GM23338 (cell line): Measurements from ENCODE around the gene MAPRE3. TPM values are rescaled to one million over a fixed set of nuclear protein-coding genes. Genes with fewer than 3 reads are reported as not detected.

Experiments used
- ATAC-seq: fragments of 200-7000 bp; cut with Tn5 transposase; 3 replicates; pipeline ENCODE4 v1.9.1; 2020
- DNase-seq: peaks from one replicate; pipeline ENCODE4 v3.0.0-alpha.2; 2015; ENCODE audit warnings: low spot score
- H2AFZ ChIP-seq: fragments of 200-600 bp; sonication (generic); 2 replicates; pipeline ENCODE4 v1.8.0; 2016; ENCODE audit warnings: antibody characterized with exemption, mild to moderate bottlenecking, moderate library complexity
- H3F3A ChIP-seq: fragments of 200-600 bp; sonication (generic); replicated peaks from 2 replicates; pipeline ENCODE4 v1.8.0; 2017; ENCODE audit warnings: antibody characterized with exemption, mixed run types, low read depth
- H3K27ac ChIP-seq: fragments of 200-600 bp; sonication (generic); 2 replicates; pipeline ENCODE4 v1.6.1; 2016; ENCODE audit warnings: low read depth
- H3K27me3 ChIP-seq: fragments of 200-600 bp; sonication (generic); 2 replicates; pipeline ENCODE4 v1.8.0; 2016; ENCODE audit warnings: mild to moderate bottlenecking, mixed run types, moderate library complexity; ENCODE audit not compliant: insufficient read depth
- H3K36me3 ChIP-seq: fragments of 200-600 bp; sonication (generic); 2 replicates; pipeline ENCODE4 v1.8.0; 2016; ENCODE audit warnings: mild to moderate bottlenecking; ENCODE audit not compliant: insufficient read depth
- H3K4me1 ChIP-seq: fragments of 200-600 bp; sonication (generic); 2 replicates; pipeline ENCODE4 v1.8.0; 2016; ENCODE audit warnings: mild to moderate bottlenecking, moderate library complexity; ENCODE audit not compliant: insufficient read depth
- H3K4me2 ChIP-seq: fragments of 200-600 bp; sonication (generic); 2 replicates; pipeline ENCODE4 v1.7.1; 2017; ENCODE audit warnings: mixed run types
- H3K4me3 ChIP-seq: fragments of 200-600 bp; sonication (generic); 2 replicates; pipeline ENCODE4 v1.6.1; 2016; ENCODE audit warnings: mixed run types
- H3K79me2 ChIP-seq: fragments of 200-600 bp; sonication (generic); replicated peaks from 2 replicates; pipeline ENCODE4 v1.8.0; 2017; ENCODE audit warnings: mild to moderate bottlenecking; ENCODE audit not compliant: insufficient read depth
- H3K9me2 ChIP-seq: fragments of 200-600 bp; sonication (generic); 2 replicates; pipeline ENCODE4 v1.8.0; 2017; ENCODE audit not compliant: insufficient read depth
- H4K20me1 ChIP-seq: fragments of 200-600 bp; sonication (generic); replicated peaks from 2 replicates; pipeline ENCODE4 v1.8.0; 2017; ENCODE audit warnings: mild to moderate bottlenecking; ENCODE audit not compliant: insufficient read depth
- H3K27ac Mint-ChIP-seq: 2 replicates; pipeline ENCODE4 v1.8.0; 2020; ENCODE audit warnings: inconsistent platforms, mild to moderate bottlenecking, moderate library complexity, mixed read lengths
- H3K27me3 Mint-ChIP-seq: 3 replicates; pipeline ENCODE4 v1.8.0; 2022; ENCODE audit warnings: low read depth, mild to moderate bottlenecking, moderate library complexity, mixed read lengths, inconsistent platforms; ENCODE audit not compliant: insufficient read depth, poor library complexity
- H3K36me3 Mint-ChIP-seq: 3 replicates; pipeline ENCODE4 v1.8.0; 2021; ENCODE audit warnings: low read depth, mild to moderate bottlenecking, inconsistent platforms, moderate library complexity, mixed read lengths
- H3K4me1 Mint-ChIP-seq: 3 replicates; pipeline ENCODE4 v1.8.0; 2020; ENCODE audit warnings: mild to moderate bottlenecking, inconsistent platforms, mixed read lengths
- H3K4me3 Mint-ChIP-seq: 3 replicates; pipeline ENCODE4 v1.8.0; 2021; ENCODE audit warnings: moderate library complexity, mild to moderate bottlenecking, inconsistent platforms, mixed read lengths
- H3K9me3 Mint-ChIP-seq: 3 replicates; pipeline ENCODE4 v1.8.0; 2020; ENCODE audit warnings: moderate library complexity, mild to moderate bottlenecking, inconsistent platforms, mixed read lengths
- CREB1 ChIP-seq: fragments of 250-450 bp; sonication (Bioruptor Pico); IDR thresholded peaks from 2 replicates; pipeline ENCODE4 v1.5.0; 2020; ENCODE audit warnings: low read depth, mild to moderate bottlenecking, moderate library complexity
- CTCF ChIP-seq, 2 experiments: fragments of 200-600 bp in 1 of 2; sonication (generic) in 1 of 2; conservative IDR thresholded peaks; 2 replicates each; pipeline versions ENCODE4 v1.5.1 to v1.6.1; 2016 to 2017; ENCODE audit warnings: antibody characterized with exemption in 2 of 2, low read depth in 2 of 2, mild to moderate bottlenecking in 2 of 2, moderate library complexity in 1 of 2
- EZH2phosphoT487 ChIP-seq: fragments of 200-600 bp; sonication (generic); IDR thresholded peaks from one replicate; pipeline ENCODE4 v1.8.1; 2018; ENCODE audit warnings: antibody characterized with exemption; ENCODE audit not compliant: unreplicated experiment
- JUNB ChIP-seq: IDR thresholded peaks from one replicate; pipeline ENCODE4 v1.6.1; 2016; ENCODE audit warnings: antibody characterized with exemption; ENCODE audit not compliant: unreplicated experiment
- NANOG ChIP-seq: IDR thresholded peaks from 2 replicates; pipeline ENCODE4 v1.6.1; 2016; ENCODE audit warnings: antibody characterized with exemption, borderline replicate concordance
- STAT1 ChIP-seq: IDR thresholded peaks from one replicate; pipeline ENCODE4 v1.6.1; 2016; ENCODE audit warnings: antibody characterized with exemption; ENCODE audit not compliant: unreplicated experiment
- ZNF114 ChIP-seq: fragments of 250-450 bp; sonication (Bioruptor Pico); IDR thresholded peaks from 2 replicates; pipeline ENCODE4 v1.5.0; 2020; ENCODE audit warnings: mild to moderate bottlenecking, moderate library complexity
- ZNF331 ChIP-seq: fragments of 250-450 bp; sonication (Bioruptor Pico); IDR thresholded peaks from 2 replicates; pipeline ENCODE4 v1.5.0; 2020; ENCODE audit warnings: low read depth, mild to moderate bottlenecking, moderate library complexity
- polyA plus RNA-seq: library from polyadenylated mRNA; unstranded; fragments of >200 nt; fragmentation: Nextera tagmentation; extraction: Ambion mirVana; gene quantifications from 2 replicates; pipeline ENCODE4 v1.2.1, GENCODE V29; 2016
- total RNA-seq: library from RNA; depleted of rRNA; stranded (reverse); fragments of >200 nt; shearing (Covaris generic); gene quantifications from 2 replicates; pipeline ENCODE4 v1.2.3, GENCODE V29; 2014
- TF ChIP-seq, protein P1 (sequence below): IDR thresholded peaks from one replicate; pipeline ENCODE4 v1.6.1; 2018; ENCODE audit warnings: antibody characterized with exemption; ENCODE audit not compliant: unreplicated experiment
- TF ChIP-seq, protein P2 (sequence below): fragments of 250-450 bp; sonication (Bioruptor Pico); IDR thresholded peaks from 2 replicates; pipeline ENCODE4 v1.5.0; 2020; ENCODE audit warnings: mild to moderate bottlenecking, moderate library complexity

The MAPRE3 gene
- total and polyA plus RNA-seq, 2 experiments from 2014 or later: 3.3 to 4.5 TPM

- no peaks in the 10 kb centered on the region for H3K27me3 ChIP-seq
- no peak overlapping the region for H3K4me2 ChIP-seq
- no peak overlapping the region for H3K27ac ChIP-seq
- H4K20me1 ChIP-seq: 0 out of 2 replicates have a peak, but pooled peaks cover 3% of the 10 kb centered on the region
- H3K4me3 ChIP-seq: no peak overlapping the region
- no peaks in the 10 kb centered on the region for H3K9me2 ChIP-seq
- TF ChIP-seq ZNF331 (CRISPR knock-in tag) (no peak), JUNB (no peak), STAT1 (no peak), CTCF (conservative IDR thresholded peaks at IDR 0.05; ENCODE audit: low read depth in 2 of 2) (no peak), CREB1 (CRISPR knock-in tag) (no peak), ZNF114 (CRISPR knock-in tag) (no peak), NANOG (no peak), EZH2phosphoT487 (no peak)
- TF ChIP-seq, protein P1, sequence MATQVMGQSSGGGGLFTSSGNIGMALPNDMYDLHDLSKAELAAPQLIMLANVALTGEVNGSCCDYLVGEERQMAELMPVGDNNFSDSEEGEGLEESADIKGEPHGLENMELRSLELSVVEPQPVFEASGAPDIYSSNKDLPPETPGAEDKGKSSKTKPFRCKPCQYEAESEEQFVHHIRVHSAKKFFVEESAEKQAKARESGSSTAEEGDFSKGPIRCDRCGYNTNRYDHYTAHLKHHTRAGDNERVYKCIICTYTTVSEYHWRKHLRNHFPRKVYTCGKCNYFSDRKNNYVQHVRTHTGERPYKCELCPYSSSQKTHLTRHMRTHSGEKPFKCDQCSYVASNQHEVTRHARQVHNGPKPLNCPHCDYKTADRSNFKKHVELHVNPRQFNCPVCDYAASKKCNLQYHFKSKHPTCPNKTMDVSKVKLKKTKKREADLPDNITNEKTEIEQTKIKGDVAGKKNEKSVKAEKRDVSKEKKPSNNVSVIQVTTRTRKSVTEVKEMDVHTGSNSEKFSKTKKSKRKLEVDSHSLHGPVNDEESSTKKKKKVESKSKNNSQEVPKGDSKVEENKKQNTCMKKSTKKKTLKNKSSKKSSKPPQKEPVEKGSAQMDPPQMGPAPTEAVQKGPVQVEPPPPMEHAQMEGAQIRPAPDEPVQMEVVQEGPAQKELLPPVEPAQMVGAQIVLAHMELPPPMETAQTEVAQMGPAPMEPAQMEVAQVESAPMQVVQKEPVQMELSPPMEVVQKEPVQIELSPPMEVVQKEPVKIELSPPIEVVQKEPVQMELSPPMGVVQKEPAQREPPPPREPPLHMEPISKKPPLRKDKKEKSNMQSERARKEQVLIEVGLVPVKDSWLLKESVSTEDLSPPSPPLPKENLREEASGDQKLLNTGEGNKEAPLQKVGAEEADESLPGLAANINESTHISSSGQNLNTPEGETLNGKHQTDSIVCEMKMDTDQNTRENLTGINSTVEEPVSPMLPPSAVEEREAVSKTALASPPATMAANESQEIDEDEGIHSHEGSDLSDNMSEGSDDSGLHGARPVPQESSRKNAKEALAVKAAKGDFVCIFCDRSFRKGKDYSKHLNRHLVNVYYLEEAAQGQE: no peak
- TF ChIP-seq, protein P2, sequence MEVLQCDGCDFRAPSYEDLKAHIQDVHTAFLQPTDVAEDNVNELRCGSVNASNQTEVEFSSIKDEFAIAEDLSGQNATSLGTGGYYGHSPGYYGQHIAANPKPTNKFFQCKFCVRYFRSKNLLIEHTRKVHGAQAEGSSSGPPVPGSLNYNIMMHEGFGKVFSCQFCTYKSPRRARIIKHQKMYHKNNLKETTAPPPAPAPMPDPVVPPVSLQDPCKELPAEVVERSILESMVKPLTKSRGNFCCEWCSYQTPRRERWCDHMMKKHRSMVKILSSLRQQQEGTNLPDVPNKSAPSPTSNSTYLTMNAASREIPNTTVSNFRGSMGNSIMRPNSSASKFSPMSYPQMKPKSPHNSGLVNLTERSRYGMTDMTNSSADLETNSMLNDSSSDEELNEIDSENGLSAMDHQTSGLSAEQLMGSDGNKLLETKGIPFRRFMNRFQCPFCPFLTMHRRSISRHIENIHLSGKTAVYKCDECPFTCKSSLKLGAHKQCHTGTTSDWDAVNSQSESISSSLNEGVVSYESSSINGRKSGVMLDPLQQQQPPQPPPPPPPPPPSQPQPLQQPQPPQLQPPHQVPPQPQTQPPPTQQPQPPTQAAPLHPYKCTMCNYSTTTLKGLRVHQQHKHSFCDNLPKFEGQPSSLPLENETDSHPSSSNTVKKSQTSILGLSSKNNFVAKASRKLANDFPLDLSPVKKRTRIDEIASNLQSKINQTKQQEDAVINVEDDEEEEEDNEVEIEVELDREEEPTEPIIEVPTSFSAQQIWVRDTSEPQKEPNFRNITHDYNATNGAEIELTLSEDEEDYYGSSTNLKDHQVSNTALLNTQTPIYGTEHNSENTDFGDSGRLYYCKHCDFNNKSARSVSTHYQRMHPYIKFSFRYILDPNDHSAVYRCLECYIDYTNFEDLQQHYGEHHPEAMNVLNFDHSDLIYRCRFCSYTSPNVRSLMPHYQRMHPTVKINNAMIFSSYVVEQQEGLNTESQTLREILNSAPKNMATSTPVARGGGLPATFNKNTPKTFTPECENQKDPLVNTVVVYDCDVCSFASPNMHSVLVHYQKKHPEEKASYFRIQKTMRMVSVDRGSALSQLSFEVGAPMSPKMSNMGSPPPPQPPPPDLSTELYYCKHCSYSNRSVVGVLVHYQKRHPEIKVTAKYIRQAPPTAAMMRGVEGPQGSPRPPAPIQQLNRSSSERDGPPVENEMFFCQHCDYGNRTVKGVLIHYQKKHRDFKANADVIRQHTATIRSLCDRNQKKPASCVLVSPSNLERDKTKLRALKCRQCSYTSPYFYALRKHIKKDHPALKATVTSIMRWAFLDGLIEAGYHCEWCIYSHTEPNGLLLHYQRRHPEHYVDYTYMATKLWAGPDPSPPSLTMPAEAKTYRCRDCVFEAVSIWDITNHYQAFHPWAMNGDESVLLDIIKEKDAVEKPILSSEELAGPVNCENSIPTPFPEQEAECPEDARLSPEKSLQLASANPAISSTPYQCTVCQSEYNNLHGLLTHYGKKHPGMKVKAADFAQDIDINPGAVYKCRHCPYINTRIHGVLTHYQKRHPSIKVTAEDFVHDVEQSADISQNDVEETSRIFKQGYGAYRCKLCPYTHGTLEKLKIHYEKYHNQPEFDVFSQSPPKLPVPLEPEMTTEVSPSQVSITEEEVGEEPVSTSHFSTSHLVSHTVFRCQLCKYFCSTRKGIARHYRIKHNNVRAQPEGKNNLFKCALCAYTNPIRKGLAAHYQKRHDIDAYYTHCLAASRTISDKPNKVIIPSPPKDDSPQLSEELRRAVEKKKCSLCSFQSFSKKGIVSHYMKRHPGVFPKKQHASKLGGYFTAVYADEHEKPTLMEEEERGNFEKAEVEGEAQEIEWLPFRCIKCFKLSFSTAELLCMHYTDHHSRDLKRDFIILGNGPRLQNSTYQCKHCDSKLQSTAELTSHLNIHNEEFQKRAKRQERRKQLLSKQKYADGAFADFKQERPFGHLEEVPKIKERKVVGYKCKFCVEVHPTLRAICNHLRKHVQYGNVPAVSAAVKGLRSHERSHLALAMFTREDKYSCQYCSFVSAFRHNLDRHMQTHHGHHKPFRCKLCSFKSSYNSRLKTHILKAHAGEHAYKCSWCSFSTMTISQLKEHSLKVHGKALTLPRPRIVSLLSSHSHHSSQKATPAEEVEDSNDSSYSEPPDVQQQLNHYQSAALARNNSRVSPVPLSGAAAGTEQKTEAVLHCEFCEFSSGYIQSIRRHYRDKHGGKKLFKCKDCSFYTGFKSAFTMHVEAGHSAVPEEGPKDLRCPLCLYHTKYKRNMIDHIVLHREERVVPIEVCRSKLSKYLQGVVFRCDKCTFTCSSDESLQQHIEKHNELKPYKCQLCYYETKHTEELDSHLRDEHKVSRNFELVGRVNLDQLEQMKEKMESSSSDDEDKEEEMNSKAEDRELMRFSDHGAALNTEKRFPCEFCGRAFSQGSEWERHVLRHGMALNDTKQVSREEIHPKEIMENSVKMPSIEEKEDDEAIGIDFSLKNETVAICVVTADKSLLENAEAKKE: no peak
- no peak overlapping the region for H2AFZ ChIP-seq
- H3K36me3 Mint-ChIP-seq: no peaks in the 10 kb centered on the region
- no peaks in the 10 kb centered on the region for H3K36me3 ChIP-seq
- H3K27me3 Mint-ChIP-seq: no peaks in the 10 kb centered on the region
- no peaks in the 10 kb centered on the region for H3F3A ChIP-seq
- H3K79me2 ChIP-seq: no peaks in the 10 kb centered on the region
- no peak overlapping the region for H3K4me3 Mint-ChIP-seq
- DNase-seq: no peak
- H3K9me3 Mint-ChIP-seq: no peaks in the 10 kb centered on the region
- H3K4me1 Mint-ChIP-seq: peaks cover 4% of the 10 kb centered on the region; the same call in 2 of the 3 replicates
- ATAC-seq: no peak
- no peaks in the 10 kb centered on the region for H3K4me1 ChIP-seq
- H3K27ac Mint-ChIP-seq: no peak overlapping the region
Observed at GRCh38 chr2:27003007-27003406, 32.6 kb downstream of the MAPRE3 start.
